Heart left ventricle (tissue), 16 donors: ENCODE results near the gene TRAK1. TPM values are rescaled to one million over a fixed set of nuclear protein-coding genes. Genes with fewer than 3 reads are reported as not detected.
A peak's percentile ranks its signal among the peaks of the same experiment; 100 is the strongest.
"Not testable (repeated sequence)": the region's sequence is repeated elsewhere in the genome, so short reads cannot be mapped to it uniquely, and the experiment has no call there.

Source experiments
- ATAC-seq, 4 donors: fragments of 200-7000 bp; cut with Tn5 transposase; one replicate each; pipeline ENCODE4 v1.9.1; 2020 to 2022; ENCODE audit warnings: moderate library complexity in 4 of 4, mild to moderate bottlenecking in 3 of 4, moderate number of reproducible peaks in 1 of 4
- DNase-seq, 5 donors: peaks; one replicate each; pipeline ENCODE4 v3.0.0-alpha.2; 2020
- H3K27ac ChIP-seq, 12 donors: fragments of 200-600 bp; sonication (generic) in 4 of 12; one replicate each; pipeline versions ENCODE4 v1.5.0 to v1.8.0; 2016 to 2022; ENCODE audit warnings: mild to moderate bottlenecking in 2 of 12
- H3K27me3 ChIP-seq, 9 donors: fragments of 200-600 bp; sonication (generic) in 2 of 9; one replicate each; pipeline versions ENCODE4 v1.5.1 to v1.8.0; 2016 to 2022; ENCODE audit warnings: mild to moderate bottlenecking in 3 of 9
- H3K36me3 ChIP-seq, 9 donors: fragments of 200-600 bp; sonication (generic) in 2 of 9; one replicate each; pipeline versions ENCODE4 v1.5.0 to v1.8.0; 2018 to 2022; ENCODE audit warnings: mild to moderate bottlenecking in 2 of 9
- H3K4me1 ChIP-seq, 12 donors: fragments of 200-600 bp; sonication (generic) in 4 of 12; one replicate each; pipeline versions ENCODE4 v1.5.0 to v1.8.0; 2016 to 2022; ENCODE audit warnings: mild to moderate bottlenecking in 3 of 12
- H3K4me3 ChIP-seq, 12 donors: fragments of 200-600 bp; sonication (generic) in 4 of 12; one replicate each; pipeline versions ENCODE4 v1.5.0 to v1.8.0; 2017 to 2022; ENCODE audit warnings: mild to moderate bottlenecking in 9 of 12, moderate library complexity in 4 of 12
- H3K9me3 ChIP-seq, 12 donors: fragments of 200-600 bp; sonication (generic) in 4 of 12; one replicate each; pipeline versions ENCODE4 v1.5.0 to v1.8.0; 2016 to 2022; ENCODE audit warnings: mild to moderate bottlenecking in 1 of 12
- CTCF ChIP-seq, 12 donors: fragments of 200-600 bp; sonication (generic) in 4 of 12; IDR thresholded peaks; one replicate each; pipeline versions ENCODE4 v1.5.0 to v1.8.0; 2018 to 2022; ENCODE audit warnings: antibody characterized with exemption in 12 of 12, mild to moderate bottlenecking in 5 of 12
- POLR2A ChIP-seq, 2 donors: fragments of 450-650 bp; IDR thresholded peaks; one replicate each; pipeline ENCODE4 v1.6.1; 2017; ENCODE audit warnings: antibody characterized with exemption in 2 of 2, mild to moderate bottlenecking in 2 of 2, moderate library complexity in 2 of 2
- WGBS, 4 donors: extraction: QIAGEN DNeasy Blood & Tissue Kit in 2 of 4; methylation state at CpG; one replicate each; pipeline versions ENCODE4 v1.1.5 to v1.1.7; 2013 to 2018; 5-methylcytosine and 5-hydroxymethylcytosine counted together
- intact Hi-C, 10 donors: fragments of 100-400 bp; cut with DNase I; formaldehyde crosslinking; loops; one replicate each; pipeline versions ENCODE4 v1.11.1 to v1.14.2; 2022
- polyA plus RNA-seq, 2 donors: library from polyadenylated mRNA; stranded (reverse); fragments of 200-250 nt; gene quantifications; one replicate each; pipeline ENCODE4 v1.2.3, GENCODE V29; 2013
- total RNA-seq, 9 donors: library from RNA; depleted of rRNA in 2 of 9; stranded (reverse); fragments of >200 nt in 2 of 9; fragmentation: NEBNext Ultra II Directional in 3 of 9; extraction: Animal tissue kit (Norgen Biotek cat#: 25700) in 3 of 9; gene quantifications; one replicate each; pipeline versions ENCODE4 v1.1.0 to v1.2.4, GENCODE V29; 2016 to 2023
- donor health status: ischemic (EF 13 %, LVEDD 7.1; RV severe dilation, severe dysfunction).
- donor health status: healthy with polysubstance abuse.
- donor health status: DM: no; HTN: yes; CAD: no.
- donor health status: DM: no; HTN: no; CAD: no.
- donor health status: ischemic (EF 25% LVEDD 6.9; RV normal size, moderate dysfunction).
- donor health status: ischemic (EF 25% LVEDD 5.7; RV mildly dilated, moderate dysfunction).
- donor health status: healthy.
- donor health status: DM: yes; HTN: yes; CAD: no.
- donor health status: ischemic (EF 35%, LVEDD 5.7; RV mildly dilated, moderate dysfunction).
- donor health status: nonischemic (EF 11% LVEDD 7.7; RV severe dilation, severe dysfunction).
- donor health status: DM: yes; HTN: yes; CAD: no.
- donor health status: PGD.
- donor health status: ischemic (EF 29% LVEDD 5.4; RV normal size, mild dysfunction).
- donor health status: nonischemic (EF 23%, LVEDD 6.1; RV moderate dilation, normal function).

Gene TRAK1
- total and polyA plus RNA-seq, 11 donors: 53.3 to 364 (median 250) TPM

- Histone ChIP-seq H3K4me1 (peaks cover 11 to 99% (median 70%) of the 10 kb centered on the region in 12 donors), H3K27ac (peak overlapping the region in 9 of 12 donors; percentile 9 to 82 (median 33)), H3K27me3 (no peaks in the 10 kb centered on the region), H3K36me3 (no peaks in the 10 kb centered on the region), H3K4me3 (no peak overlapping the region), H3K9me3 (no peaks in the 10 kb centered on the region)
- DNase-seq: no peak
- 68 to 83% (median 76%) methylated on average over 2 of the region's 2 CpGs for WGBS, 4 donors
- no peak for TF ChIP-seq POLR2A (IDR thresholded peaks at IDR 0.05)
- no peak for TF ChIP-seq CTCF (IDR thresholded peaks at IDR 0.05)
- no peak for ATAC-seq
- intact Hi-C loops: no loop called here
Observed at GRCh38 chr3:42045708-42046243, 45.4 kb upstream of the TRAK1 start.

GRCh38 chr3:42048526-42048925, 42.6 kb upstream of the TRAK1 start:
- intact Hi-C loops, H3K4me3 ChIP-seq, H3K36me3 ChIP-seq, ATAC-seq, H3K9me3 ChIP-seq, H3K27me3 ChIP-seq: not testable (repeated sequence)
- Histone ChIP-seq H3K4me1 (peaks cover 8 to 99% (median 75%) of the 10 kb centered on the region in 12 donors), H3K27ac (peak overlapping the region in 5 of 12 donors; percentile 26 to 42 (median 35))
- WGBS, 4 donors: 30 to 67% (median 62%) methylated on average over 4 of the region's 4 CpGs
- peak in 1 of 5 donors; percentile 9 for DNase-seq

GRCh38 chr3:42050126-42050525, 41.0 kb upstream of the TRAK1 start:
- Histone ChIP-seq H3K4me3 (no peak overlapping the region), H3K9me3 (no peaks in the 10 kb centered on the region), H3K27me3 (no peaks in the 10 kb centered on the region), H3K36me3 (no peaks in the 10 kb centered on the region), H3K27ac (peak overlapping the region in 4 of 12 donors; percentile 4 to 76 (median 12)), H3K4me1 (peaks cover 7 to 98% (median 72%) of the 10 kb centered on the region in 12 donors)
- no peak for TF ChIP-seq POLR2A (IDR thresholded peaks at IDR 0.05)
- DNase-seq: no peak
- 80 to 87% (median 85%) methylated on average over 6 of the region's 6 CpGs for WGBS, 4 donors
- ATAC-seq: no peak
- intact Hi-C loops: loop anchor here in 3 of 10 donors (5.0 kb wide), 1 partner anchor 33 kb away; no protein-coding TSS in a partner anchor

GRCh38 chr3:42051384-42052131, 39.6 kb upstream of the TRAK1 start:
- H3K9me3 ChIP-seq: no peaks in the 10 kb centered on the region
- H3K36me3 ChIP-seq: no peaks in the 10 kb centered on the region
- H3K4me3 ChIP-seq: no peak overlapping the region
- peak overlapping the region in 11 of 12 donors; percentile 62 to 87 (median 80) for H3K27ac ChIP-seq
- TF ChIP-seq CTCF (IDR thresholded peaks at IDR 0.05) (no peak), POLR2A (IDR thresholded peaks at IDR 0.05) (no peak)
- DNase-seq (no peak), ATAC-seq (peak; percentile 12 to 44 (median 42))
- no peaks in the 10 kb centered on the region for H3K27me3 ChIP-seq
- peaks cover 7 to 94% (median 60%) of the 10 kb centered on the region in 12 donors for H3K4me1 ChIP-seq
- intact Hi-C loops: loop anchor here in 3 of 10 donors (5.0 kb wide), 1 partner anchor 34 kb away; no protein-coding TSS in a partner anchor
- WGBS, 4 donors: 56 to 67% (median 60%) methylated on average over 4 of the region's 4 CpGs

GRCh38 chr3:42052132-42052483, 39.0 kb upstream of the TRAK1 start:
- Histone ChIP-seq H3K36me3 (no peaks in the 10 kb centered on the region), H3K27me3 (no peaks in the 10 kb centered on the region), H3K4me1 (peaks cover 11 to 94% (median 61%) of the 10 kb centered on the region in 12 donors), H3K4me3 (no peak overlapping the region), H3K27ac (peak overlapping the region in 11 of 12 donors; percentile 62 to 87 (median 80)), H3K9me3 (no peaks in the 10 kb centered on the region)
- ATAC-seq (peak in 3 of 4 donors; percentile 1 to 10 (median 8)), DNase-seq (no peak)
- TF ChIP-seq CTCF (IDR thresholded peaks at IDR 0.05) (no peak), POLR2A (IDR thresholded peaks at IDR 0.05) (no peak)
- intact Hi-C loops: loop anchor here in 3 of 10 donors (5.0 kb wide), 1 partner anchor 35 kb away; no protein-coding TSS in a partner anchor
- WGBS, 4 donors: 33 to 62% (median 54%) methylated on average over 2 of the region's 2 CpGs
